NCI-H2107 treated with DMSO at 0.1 percent for 48 hours (cell line): ENCODE measurements around the gene CD320.
A peak's percentile ranks its signal among the peaks of the same experiment; 100 is the strongest.
"Not testable (repeated sequence)": the region's sequence is repeated elsewhere in the genome, so short reads cannot be mapped to it uniquely, and the experiment has no call there.

ENCODE experiments used
- DNase-seq: peaks from one replicate; lab custom pipeline; 2025; ENCODE audit not compliant: unreplicated experiment; lab: John Stamatoyannopoulos, UW

CD320 gene

GRCh38 chr19:8307965-8308866 is at the start of gene CD320:
Gene CD320 (minus strand): TSS chr19:8308358. CDS start chr19:8308290, 68 bp downstream.
- DNase-seq: peak; percentile 85

GRCh38 chr19:8357007-8357521 is 48.9 kb upstream of the CD320 start:
- DNase-seq: no peak

GRCh38 chr19:8355631-8356402 is 47.7 kb upstream of the CD320 start:
- no peak for DNase-seq

- DNase-seq: not testable (repeated sequence)
These were observed 44.7 kb upstream of the CD320 start for GRCh38 chr19:8352845-8353244.

- no peak for DNase-seq
These were observed 44.1 kb upstream of the CD320 start for GRCh38 chr19:8352134-8352827.

GRCh38 chr19:8349629-8350372 is 41.6 kb upstream of the CD320 start:
- not testable (repeated sequence) for DNase-seq

- DNase-seq: no peak
These were observed 35.3 kb upstream of the CD320 start for GRCh38 chr19:8343483-8343844.

GRCh38 chr19:8342684-8343482 is 34.7 kb upstream of the CD320 start, which contains the start of gene KANK3:
Gene KANK3 (minus strand): TSS chr19:8343262. CDS start chr19:8337828, 5,434 bp downstream.
- no peak for DNase-seq

GRCh38 chr19:8342316-8342683 is 34.1 kb upstream of the CD320 start:
- no peak for DNase-seq

- DNase-seq: not testable (repeated sequence)
These were observed 33.3 kb upstream of the CD320 start for GRCh38 chr19:8341504-8341903.

- DNase-seq: no peak
These were observed 32.4 kb upstream of the CD320 start for GRCh38 chr19:8340341-8341096.

GRCh38 chr19:8338835-8339234 is 30.7 kb upstream of the CD320 start:
- no peak for DNase-seq

GRCh38 chr19:8337728-8338127 is 29.6 kb upstream of the CD320 start:
- DNase-seq: no peak

GRCh38 chr19:8336660-8337059 is 28.5 kb upstream of the CD320 start:
- DNase-seq: no peak

GRCh38 chr19:8336072-8336569 is 28.0 kb upstream of the CD320 start:
- DNase-seq: no peak

- no peak for DNase-seq
These were observed 27.3 kb upstream of the CD320 start for GRCh38 chr19:8335343-8336071.

GRCh38 chr19:8334458-8335342 is 26.5 kb upstream of the CD320 start:
- DNase-seq: no peak
